Activated T-helper 17 cell treated with anti-CD3 and anti-CD28 coated beads, Interleukin-2, amount 50 U/mL, for 72 hours (primary cell): Measurements from ENCODE around the gene TSC22D4. TPM values are rescaled to one million over a fixed set of nuclear protein-coding genes. Genes with fewer than 3 reads are reported as not detected.

ENCODE experiments used
- ATAC-seq: fragments of 150-1000 bp; cut with Tn5 transposase; replicated peaks from 2 replicates; pipeline ENCODE4 v1.10.0; 2021; ENCODE audit warnings: mild to moderate bottlenecking, moderate library complexity
- H3K27ac Mint-ChIP-seq: one replicate; pipeline ENCODE4 v1.8.0; 2022; ENCODE audit warnings: mixed read lengths
- H3K27me3 Mint-ChIP-seq: one replicate; pipeline ENCODE4 v1.8.0; 2022; ENCODE audit warnings: mixed read lengths
- H3K36me3 Mint-ChIP-seq: one replicate; pipeline ENCODE4 v1.8.0; 2022; ENCODE audit warnings: low read depth, mild to moderate bottlenecking, mixed read lengths
- H3K4me1 Mint-ChIP-seq: one replicate; pipeline ENCODE4 v1.8.0; 2022; ENCODE audit warnings: mixed read lengths
- H3K4me3 Mint-ChIP-seq: one replicate; pipeline ENCODE4 v1.8.0; 2022; ENCODE audit warnings: mild to moderate bottlenecking, mixed read lengths
- H3K9me3 Mint-ChIP-seq: one replicate; pipeline ENCODE4 v1.8.0; 2022; ENCODE audit warnings: mixed read lengths
- total RNA-seq, 2 donors: library from RNA; stranded (reverse); gene quantifications; one replicate each; pipeline ENCODE4 v1.2.3, GENCODE V29; 2022

Gene TSC22D4
- total RNA-seq, 2 donors from 2014 or later = 88.5 to 163 TPM

DNA sequence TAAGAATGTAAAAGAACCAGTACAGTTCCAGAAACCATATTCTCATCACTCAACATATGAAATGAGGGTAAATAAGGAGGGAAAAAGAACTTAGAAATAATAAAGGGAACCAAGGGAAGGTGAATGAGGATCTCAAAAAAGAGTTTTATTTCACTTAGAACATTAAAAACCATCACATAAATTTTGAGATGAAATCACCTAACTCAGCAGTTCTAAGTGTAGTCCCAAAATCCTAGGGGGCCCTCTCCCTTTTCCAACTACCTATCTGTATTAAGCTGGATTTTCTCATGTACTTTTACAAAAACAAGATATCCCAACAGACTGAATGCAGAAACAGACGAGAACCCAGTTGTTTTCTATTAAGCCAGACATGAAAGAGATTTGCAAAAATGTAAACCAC lies 53.7 kb downstream of the TSC22D4 start:
- peaks cover 4% of the 10 kb centered on the region for H3K9me3 Mint-ChIP-seq
- no peak for ATAC-seq
- no peak overlapping the region for H3K27ac Mint-ChIP-seq
- no peak overlapping the region for H3K4me3 Mint-ChIP-seq
- peaks cover 23% of the 10 kb centered on the region for H3K36me3 Mint-ChIP-seq
- H3K27me3 Mint-ChIP-seq = no peaks in the 10 kb centered on the region
- peaks cover 7% of the 10 kb centered on the region for H3K4me1 Mint-ChIP-seq

DNA sequence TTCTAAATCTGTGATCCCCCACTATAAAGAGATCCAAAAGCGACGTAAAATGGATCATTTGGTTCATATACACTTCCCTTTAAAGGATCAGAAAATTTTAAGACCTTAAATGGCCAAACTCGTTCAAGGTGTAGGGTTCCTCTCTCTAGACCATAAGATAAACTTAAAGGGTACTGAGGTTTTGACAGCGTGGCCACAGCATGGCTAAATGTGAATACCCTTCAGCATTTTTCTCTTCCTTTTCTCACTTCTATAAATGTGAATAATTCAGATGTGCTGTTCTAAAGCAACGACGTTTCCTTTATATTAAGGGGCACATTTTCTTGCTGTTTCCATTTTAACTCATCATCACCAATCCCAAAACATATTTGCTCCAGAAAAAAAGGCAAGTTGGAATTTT lies 55.7 kb downstream of the TSC22D4 start:
- Mint-ChIP-seq H3K9me3 (no peaks in the 10 kb centered on the region), H3K27ac (no peak overlapping the region), H3K4me3 (no peak overlapping the region), H3K36me3 (peaks cover 5% of the 10 kb centered on the region), H3K4me1 (no peaks in the 10 kb centered on the region), H3K27me3 (no peaks in the 10 kb centered on the region)
- no peak for ATAC-seq

DNA sequence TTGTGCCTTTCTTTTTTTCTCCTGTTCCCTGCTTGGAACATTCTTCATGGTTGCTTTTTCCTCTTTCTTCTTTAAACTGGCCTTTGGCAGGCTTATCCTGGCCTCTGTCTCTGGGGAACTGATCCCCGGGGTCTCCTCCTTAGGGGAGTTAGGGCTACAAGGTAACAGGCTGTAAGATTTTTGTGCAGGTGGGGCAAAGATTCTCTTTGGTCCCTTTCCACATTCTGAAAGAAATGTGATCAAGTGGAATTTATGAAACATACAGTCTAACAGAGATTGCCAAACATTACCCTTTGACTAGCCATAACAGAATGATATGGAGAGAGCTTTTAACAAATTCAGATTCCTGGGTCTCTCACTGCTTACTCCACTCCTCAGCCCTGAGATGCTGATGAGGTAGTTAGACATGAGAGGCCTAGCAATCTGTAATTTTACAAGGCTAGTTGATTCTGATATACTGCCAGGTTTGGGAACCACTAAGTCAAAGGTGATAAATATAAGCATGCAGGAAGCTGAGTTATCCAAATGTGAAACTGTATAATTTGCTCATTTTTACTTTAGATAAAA lies 59.3 kb downstream of the TSC22D4 start:
- Mint-ChIP-seq H3K27ac (no peak overlapping the region), H3K36me3 (no peaks in the 10 kb centered on the region), H3K9me3 (no peaks in the 10 kb centered on the region), H3K27me3 (no peaks in the 10 kb centered on the region), H3K4me3 (no peak overlapping the region), H3K4me1 (no peaks in the 10 kb centered on the region)
- ATAC-seq = no peak

DNA sequence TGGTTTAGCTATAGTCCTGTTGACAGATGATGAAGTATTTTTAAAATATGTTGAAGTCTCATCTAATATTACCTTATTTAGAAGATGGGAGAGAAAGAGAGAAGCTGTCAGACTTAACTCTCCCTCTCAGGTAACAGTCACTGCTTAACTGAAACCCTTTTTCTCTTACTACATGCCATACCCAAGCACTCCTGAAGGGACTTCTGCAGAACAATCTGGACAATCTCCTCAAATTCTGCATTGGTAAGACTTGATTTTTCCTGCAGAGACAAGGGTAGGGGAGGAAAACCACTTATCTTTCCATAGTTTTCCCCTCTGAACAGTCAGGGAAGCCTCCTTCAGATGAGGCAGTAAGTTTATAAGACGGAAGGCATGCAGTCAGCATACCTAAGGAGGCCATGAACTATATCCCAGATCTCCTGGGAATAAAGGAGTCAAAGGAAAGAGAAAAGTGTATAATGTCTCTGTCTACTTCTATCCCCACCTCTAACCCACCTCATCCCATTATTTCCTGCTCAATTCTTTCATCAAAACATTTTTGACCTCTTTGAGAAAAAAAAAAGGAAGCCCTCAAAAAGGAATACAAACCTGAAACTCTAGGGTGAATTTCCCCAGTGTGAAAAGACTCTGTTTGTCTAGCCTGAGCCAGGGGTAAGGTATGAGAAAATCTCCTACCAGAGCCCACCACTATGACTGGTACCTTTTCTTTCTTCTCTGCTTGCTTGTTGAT lies 59.9 kb downstream of the TSC22D4 start:
- Mint-ChIP-seq H3K4me1 (no peaks in the 10 kb centered on the region), H3K9me3 (no peaks in the 10 kb centered on the region), H3K27me3 (no peaks in the 10 kb centered on the region), H3K4me3 (no peak overlapping the region), H3K27ac (no peak overlapping the region), H3K36me3 (no peaks in the 10 kb centered on the region)
- ATAC-seq = no peak

Other genes starting within 250 kb of the TSC22D4 start
- not detected for gene SPDYE3, start 171.5 kb downstream of the TSC22D4 start, total RNA-seq
- 10 to 100 TPM; 36.5 to 63.4 TPM for gene PILRB, start 121.1 kb downstream of the TSC22D4 start, total RNA-seq
- gene PILRA, start 105.7 kb downstream of the TSC22D4 start, total RNA-seq = 1 to 10 TPM; 2.7 to 7.0 TPM
- 1 to 10 TPM; 3.1 to 3.8 TPM for gene ZCWPW1, start 50.5 kb downstream of the TSC22D4 start, total RNA-seq
- 10 to 100 TPM; 59.5 to 65.2 TPM for gene MEPCE, start 49.4 kb downstream of the TSC22D4 start, total RNA-seq
- gene PPP1R35, start 42.7 kb downstream of the TSC22D4 start, total RNA-seq = 10 to 100 TPM; 51.2 to 63.6 TPM
- gene SPACDR, start 15.0 kb downstream of the TSC22D4 start, total RNA-seq = 10 to 100 TPM in 1 of 2 donors, 1 to 10 TPM in 1; 3.3 to 17.3 TPM
- under 1 TPM; 0.15 to 0.19 TPM for gene NYAP1, start 4.7 kb upstream of the TSC22D4 start, total RNA-seq
- 10 to 100 TPM; 48.3 to 50.7 TPM for gene AGFG2, start 60.0 kb upstream of the TSC22D4 start, total RNA-seq
- 10 to 100 TPM in 1 of 2 donors, 1 to 10 TPM in 1; 7.6 to 12.9 TPM for gene SAP25, start 94.7 kb upstream of the TSC22D4 start, total RNA-seq
- gene LRCH4, start 106.9 kb upstream of the TSC22D4 start, total RNA-seq = 10 to 100 TPM; 81.1 to 96.4 TPM
- gene FBXO24, start 107.1 kb upstream of the TSC22D4 start, total RNA-seq = 1 to 10 TPM; 1.5 to 5.6 TPM
- 10 to 100 TPM; 10.7 to 22.2 TPM for gene PCOLCE, start 123.1 kb upstream of the TSC22D4 start, total RNA-seq
- gene MOSPD3, start 133.3 kb upstream of the TSC22D4 start, total RNA-seq = 10 to 100 TPM; 21.0 to 32.7 TPM
- 10 to 100 TPM; 30.8 to 39.4 TPM for gene TFR2, start 162.3 kb upstream of the TSC22D4 start, total RNA-seq
- gene ACTL6B, start 177.2 kb upstream of the TSC22D4 start, total RNA-seq = not detected
- gene GNB2, start 194.5 kb upstream of the TSC22D4 start, total RNA-seq = 100 to 1,000 TPM; 181 to 271 TPM
- gene GIGYF1, start 215.0 kb upstream of the TSC22D4 start, total RNA-seq = 10 to 100 TPM; 40.2 to 53.1 TPM
- gene POP7, start 226.9 kb upstream of the TSC22D4 start, total RNA-seq = 10 to 100 TPM; 29.6 to 68.9 TPM
- gene EPO, start 241.3 kb upstream of the TSC22D4 start, total RNA-seq = not detected